Ascending aorta (tissue), 2 donors: Measurements from ENCODE around the gene MYMX. TPM values are rescaled to one million over a fixed set of nuclear protein-coding genes. Genes with fewer than 3 reads are reported as not detected.

Experiments
- DNase-seq, 2 donors: peaks; one replicate each; pipeline ENCODE4 v3.0.0-alpha.2; 2019; ENCODE audit warnings: low spot score in 2 of 2
- H3K27ac ChIP-seq, 2 donors: fragments of 200-600 bp; sonication (generic); one replicate each; pipeline ENCODE4 v1.5.1; 2016 to 2017; ENCODE audit warnings: mild to moderate bottlenecking in 1 of 2
- H3K27me3 ChIP-seq: fragments of 200-600 bp; sonication (generic); one replicate; pipeline ENCODE4 v1.5.1; 2017
- H3K36me3 ChIP-seq, 2 donors: fragments of 200-600 bp; sonication (generic); one replicate each; pipeline ENCODE4 v1.5.1; 2016
- H3K4me1 ChIP-seq, 2 donors: fragments of 200-600 bp; sonication (generic); one replicate each; pipeline ENCODE4 v1.5.1; 2016 to 2017; ENCODE audit warnings: mild to moderate bottlenecking in 1 of 2
- H3K4me3 ChIP-seq, 2 donors: fragments of 200-600 bp; sonication (generic); one replicate each; pipeline ENCODE4 v1.5.1; 2016 to 2017; ENCODE audit warnings: mild to moderate bottlenecking in 1 of 2
- H3K9me3 ChIP-seq, 2 donors: fragments of 200-600 bp; sonication (generic); one replicate each; pipeline ENCODE4 v1.5.1; 2016
- intact Hi-C: fragments of 100-400 bp; cut with DNase I; formaldehyde crosslinking; loops from one replicate; pipeline ENCODE4 v1.15.1; 2023
- total RNA-seq: library from RNA; depleted of rRNA; stranded (reverse); fragments of >200 nt; gene quantifications from one replicate; pipeline ENCODE4 v1.1.0, GENCODE V29; 2016
- TF ChIP-seq, protein P1 (sequence below), 3 experiments: fragments of 200-600 bp in 2 of 3; fragments of 450-650 bp in 1 of 3; sonication (generic) in 2 of 3; IDR thresholded peaks; one replicate each; pipeline ENCODE4 v1.5.1; 2016 to 2019; ENCODE audit warnings: antibody characterized with exemption in 3 of 3, mild to moderate bottlenecking in 1 of 3, moderate library complexity in 1 of 3

The MYMX gene
- total RNA-seq, 1 donor from 2014 or later = 13.9 TPM

DNA sequence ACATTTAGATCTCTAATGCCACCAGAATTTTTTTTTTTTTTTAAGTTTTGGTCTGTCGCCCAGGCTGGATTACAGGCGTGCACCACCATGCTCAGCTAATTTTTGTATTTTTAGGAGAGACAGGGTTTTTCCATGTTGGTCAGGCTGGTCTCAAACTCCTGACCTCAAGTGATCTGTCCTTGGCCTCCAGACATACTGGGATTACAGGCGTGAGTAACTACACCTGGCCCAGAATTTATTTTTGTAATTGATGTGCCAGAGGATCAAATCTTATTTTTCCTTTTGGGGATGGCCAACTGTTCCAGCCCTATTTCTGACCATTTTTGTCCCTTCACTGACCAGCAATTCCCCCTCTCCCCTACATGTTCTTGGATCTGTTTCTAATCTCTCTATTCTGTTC is 18.0 kb upstream of the MYMX start:
- H3K27ac ChIP-seq = peak overlapping the region; percentile 76 to 82
- no peaks in the 10 kb centered on the region for H3K27me3 ChIP-seq
- no peaks in the 10 kb centered on the region for H3K9me3 ChIP-seq
- peaks cover 0 to 10% of the 10 kb centered on the region in 2 donors for H3K4me1 ChIP-seq
- TF ChIP-seq, protein P1, sequence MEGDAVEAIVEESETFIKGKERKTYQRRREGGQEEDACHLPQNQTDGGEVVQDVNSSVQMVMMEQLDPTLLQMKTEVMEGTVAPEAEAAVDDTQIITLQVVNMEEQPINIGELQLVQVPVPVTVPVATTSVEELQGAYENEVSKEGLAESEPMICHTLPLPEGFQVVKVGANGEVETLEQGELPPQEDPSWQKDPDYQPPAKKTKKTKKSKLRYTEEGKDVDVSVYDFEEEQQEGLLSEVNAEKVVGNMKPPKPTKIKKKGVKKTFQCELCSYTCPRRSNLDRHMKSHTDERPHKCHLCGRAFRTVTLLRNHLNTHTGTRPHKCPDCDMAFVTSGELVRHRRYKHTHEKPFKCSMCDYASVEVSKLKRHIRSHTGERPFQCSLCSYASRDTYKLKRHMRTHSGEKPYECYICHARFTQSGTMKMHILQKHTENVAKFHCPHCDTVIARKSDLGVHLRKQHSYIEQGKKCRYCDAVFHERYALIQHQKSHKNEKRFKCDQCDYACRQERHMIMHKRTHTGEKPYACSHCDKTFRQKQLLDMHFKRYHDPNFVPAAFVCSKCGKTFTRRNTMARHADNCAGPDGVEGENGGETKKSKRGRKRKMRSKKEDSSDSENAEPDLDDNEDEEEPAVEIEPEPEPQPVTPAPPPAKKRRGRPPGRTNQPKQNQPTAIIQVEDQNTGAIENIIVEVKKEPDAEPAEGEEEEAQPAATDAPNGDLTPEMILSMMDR (IDR thresholded peaks at IDR 0.05) = no peak
- DNase-seq = peak in 1 of 2 donors; percentile 79
- intact Hi-C loops = loop anchor here (2.0 kb wide), 1 partner anchor 26 kb away; no protein-coding TSS in a partner anchor
- no peaks in the 10 kb centered on the region for H3K36me3 ChIP-seq
- no peak overlapping the region for H3K4me3 ChIP-seq

DNA sequence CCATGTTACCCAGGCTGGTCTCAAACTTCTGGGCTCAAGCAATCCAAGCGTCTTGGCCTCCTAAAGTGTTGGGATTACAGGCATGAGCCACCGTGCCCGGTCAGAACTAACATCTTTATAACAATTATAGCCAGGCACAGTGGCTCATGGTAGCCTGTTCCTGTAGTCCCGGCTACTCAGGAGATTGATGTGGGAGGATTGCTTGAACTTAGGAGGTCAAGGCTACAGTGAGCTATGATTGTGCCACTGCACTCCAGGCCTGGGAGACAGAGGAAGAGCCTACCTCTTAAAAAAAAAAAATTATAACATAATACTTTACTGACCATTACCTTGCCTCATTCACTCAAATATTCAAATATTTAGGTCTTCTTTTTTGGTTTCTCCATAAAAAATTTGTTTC is 16.8 kb upstream of the MYMX start:
- Histone ChIP-seq H3K27ac (peak overlapping the region; percentile 76 to 82), H3K36me3 (no peaks in the 10 kb centered on the region), H3K27me3 (no peaks in the 10 kb centered on the region), H3K9me3 (no peaks in the 10 kb centered on the region), H3K4me3 (no peak overlapping the region), H3K4me1 (peaks cover 0 to 10% of the 10 kb centered on the region in 2 donors)
- intact Hi-C loops = loop anchor here (2.0 kb wide), 2 partner anchors 19 to 27 kb away; no protein-coding TSS in a partner anchor
- DNase-seq = no peak
- TF ChIP-seq, protein P1 (IDR thresholded peaks at IDR 0.05) = no peak

DNA sequence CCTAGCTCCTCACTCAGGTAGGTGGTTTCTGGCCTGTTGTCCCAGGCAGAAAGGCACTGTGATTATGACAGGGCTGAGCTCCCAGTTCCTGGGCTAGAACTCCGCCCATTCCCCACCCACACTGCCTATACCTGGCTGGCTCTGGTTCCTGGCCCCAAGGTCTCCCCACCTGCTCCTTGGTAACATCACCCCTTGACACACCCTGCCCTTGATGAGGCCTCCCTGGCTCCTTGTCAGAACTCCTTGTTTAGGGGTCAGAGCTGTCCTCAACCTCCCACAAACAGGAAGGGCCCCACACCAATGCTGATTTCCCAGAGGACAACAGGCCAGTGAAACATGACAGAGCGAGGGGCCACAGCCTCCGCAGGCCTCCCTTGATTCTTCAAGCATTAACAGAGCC is 15.5 kb upstream of the MYMX start:
- Histone ChIP-seq H3K36me3 (no peaks in the 10 kb centered on the region), H3K4me1 (peaks cover 0 to 10% of the 10 kb centered on the region in 2 donors), H3K4me3 (no peak overlapping the region), H3K27ac (no peak overlapping the region), H3K9me3 (no peaks in the 10 kb centered on the region), H3K27me3 (no peaks in the 10 kb centered on the region)
- DNase-seq = no peak
- TF ChIP-seq, protein P1 (IDR thresholded peaks at IDR 0.05) = no peak
- intact Hi-C loops = loop anchor here (2.0 kb wide), 1 partner anchor 18 kb away; no protein-coding TSS in a partner anchor

DNA sequence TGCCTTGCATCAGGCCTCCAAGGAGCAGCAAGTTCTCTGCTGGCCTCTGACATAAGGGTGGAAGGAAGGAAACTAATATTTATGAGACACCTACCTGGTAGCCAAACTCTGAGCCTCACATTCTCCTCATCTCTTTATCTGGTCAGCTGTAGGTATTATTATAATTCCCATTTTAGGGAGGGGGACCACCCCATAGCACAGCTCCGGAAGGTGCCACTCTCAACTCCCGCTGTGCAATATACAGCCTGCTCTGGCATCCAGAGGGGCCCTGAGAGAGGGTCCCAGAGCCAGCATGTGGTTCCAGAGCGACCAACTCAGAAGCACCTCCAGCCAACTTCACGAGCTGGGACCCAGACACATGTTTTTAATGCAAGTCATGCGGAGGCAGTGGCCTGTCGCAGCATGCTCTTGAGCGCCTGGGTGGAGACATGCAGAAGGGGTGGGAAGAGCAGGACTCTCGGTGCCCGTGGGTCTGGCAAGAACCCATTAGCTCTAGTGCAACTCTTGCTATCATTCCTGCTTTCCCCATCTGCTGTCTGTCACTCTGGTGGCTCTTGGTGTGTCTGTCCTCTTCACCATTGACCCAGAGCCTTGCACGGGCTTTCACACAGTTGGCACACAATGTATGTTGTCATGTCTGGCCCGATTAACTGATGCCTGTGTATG is 15.0 kb upstream of the MYMX start:
- H3K9me3 ChIP-seq = no peaks in the 10 kb centered on the region
- intact Hi-C loops = loop anchor here (2.0 kb wide), 1 partner anchor 17 kb away; no protein-coding TSS in a partner anchor
- H3K4me1 ChIP-seq = peaks cover 0 to 10% of the 10 kb centered on the region in 2 donors
- no peaks in the 10 kb centered on the region for H3K27me3 ChIP-seq
- DNase-seq = no peak
- no peak overlapping the region for H3K4me3 ChIP-seq
- H3K36me3 ChIP-seq = no peaks in the 10 kb centered on the region
- TF ChIP-seq, protein P1 (IDR thresholded peaks at IDR 0.05) = no peak
- no peak overlapping the region for H3K27ac ChIP-seq

DNA sequence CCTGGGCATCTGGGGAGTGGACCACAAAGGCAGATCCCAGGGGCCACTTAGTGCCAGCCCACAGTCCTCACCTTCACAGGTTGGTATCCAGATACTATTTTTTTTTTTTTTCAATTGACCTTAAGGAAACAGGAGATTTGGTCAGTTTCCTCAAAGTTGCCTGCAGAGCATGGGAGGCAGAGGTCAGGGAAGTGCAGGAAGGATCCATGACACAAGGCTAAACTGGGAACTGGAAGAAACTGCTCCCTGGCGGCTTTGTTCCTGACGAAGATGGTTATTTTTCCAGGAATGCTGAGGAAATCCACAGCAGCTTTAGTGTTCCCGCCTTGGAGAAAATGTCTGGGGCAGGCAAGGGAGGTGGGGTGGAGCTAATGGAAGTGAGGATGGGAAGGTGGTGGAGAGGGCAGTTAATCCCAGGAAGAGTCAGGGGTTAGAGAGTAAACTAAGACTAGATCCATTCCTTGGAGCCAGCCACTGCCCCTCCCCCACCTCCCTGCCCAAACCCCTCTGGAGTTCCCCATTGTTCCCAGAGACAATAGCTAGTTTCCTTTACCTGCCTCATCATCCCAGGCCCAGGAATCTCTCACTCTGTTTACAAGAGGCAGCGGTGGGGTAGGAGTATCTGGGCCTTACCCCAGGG is 14.3 kb upstream of the MYMX start:
- DNase-seq = no peak
- peak overlapping the region in 1 of 2 donors; percentile 40 for H3K27ac ChIP-seq
- H3K9me3 ChIP-seq = no peaks in the 10 kb centered on the region
- H3K27me3 ChIP-seq = no peaks in the 10 kb centered on the region
- intact Hi-C loops = no loop called here
- peaks cover 0 to 10% of the 10 kb centered on the region in 2 donors for H3K4me1 ChIP-seq
- TF ChIP-seq, protein P1 (IDR thresholded peaks at IDR 0.05) = no peak
- H3K4me3 ChIP-seq = no peak overlapping the region
- H3K36me3 ChIP-seq = no peaks in the 10 kb centered on the region
